ENCODE results near the gene CDH24. TPM values are rescaled to one million over a fixed set of nuclear protein-coding genes. Genes with fewer than 3 reads are reported as not detected.

Gene CDH24
- total and polyA plus RNA-seq, 9 of the 15 experiments (the other 6 are each of a cell fraction or from before 2014, with no cell fraction given), result 0.04 to 16.2 (median 4.9) TPM

DNA sequence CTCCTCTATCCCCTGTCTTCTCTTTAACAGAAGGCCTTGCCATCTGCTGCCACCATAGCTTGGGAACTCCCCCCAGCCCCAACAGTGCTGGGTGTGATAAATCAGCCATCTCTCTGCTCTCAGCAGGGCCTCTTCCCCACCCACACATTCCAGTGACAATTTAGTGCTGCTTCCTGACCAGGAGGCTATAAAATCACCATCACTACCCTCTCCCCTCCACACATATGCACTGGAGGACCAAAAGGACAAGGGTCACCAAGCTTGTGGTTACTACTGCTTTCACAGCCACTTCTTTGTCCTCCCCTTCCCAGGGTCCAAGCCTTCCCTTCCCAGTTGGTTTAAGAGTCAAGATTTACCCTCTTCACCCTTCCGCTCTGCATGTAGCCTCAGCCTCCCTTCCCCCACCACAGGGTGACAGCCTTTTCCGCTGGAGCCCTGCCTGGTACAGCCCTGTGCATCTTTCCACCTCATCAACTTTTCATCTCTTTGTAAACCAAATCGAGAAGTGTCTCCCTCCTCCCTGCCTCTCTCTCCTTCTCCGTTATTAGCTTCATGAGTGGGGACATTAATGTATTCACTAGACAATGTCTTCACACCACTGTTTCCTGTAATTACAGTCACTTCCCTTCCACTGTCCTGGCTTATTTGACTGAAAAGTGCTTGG, 32.0 kb downstream of the CDH24 start (continued):
- TF ChIP-seq TBP (optimal IDR thresholded peaks at IDR 0.05; ENCODE audit: low read depth, low read length) (no peak), POLR2AphosphoS2 (IDR thresholded peaks at IDR 0.05; ENCODE audit: low read length) (peak; percentile 79; the same call in 1 of the 2 replicates), KDM1A (IDR thresholded peaks at IDR 0.05) (peak; percentile 44 to 45; a peak in 2 of 4 replicates), PHF21A (IDR thresholded peaks at IDR 0.05; ENCODE audit: borderline replicate concordance, low read depth) (no peak), POLR2A (conservative IDR thresholded peaks at IDR 0.05) (peak; percentile 68), SUPT5H (IDR thresholded peaks at IDR 0.05) (peak; percentile 50), POLR2H (tag; IDR thresholded peaks at IDR 0.05; ENCODE audit: low read depth) (no peak), ZNF184 (CRISPR knock-in tag; IDR thresholded peaks at IDR 0.05) (no peak), EGR1 (conservative IDR thresholded peaks at IDR 0.05) (peak; percentile 91)
- TF ChIP-seq, protein P1, sequence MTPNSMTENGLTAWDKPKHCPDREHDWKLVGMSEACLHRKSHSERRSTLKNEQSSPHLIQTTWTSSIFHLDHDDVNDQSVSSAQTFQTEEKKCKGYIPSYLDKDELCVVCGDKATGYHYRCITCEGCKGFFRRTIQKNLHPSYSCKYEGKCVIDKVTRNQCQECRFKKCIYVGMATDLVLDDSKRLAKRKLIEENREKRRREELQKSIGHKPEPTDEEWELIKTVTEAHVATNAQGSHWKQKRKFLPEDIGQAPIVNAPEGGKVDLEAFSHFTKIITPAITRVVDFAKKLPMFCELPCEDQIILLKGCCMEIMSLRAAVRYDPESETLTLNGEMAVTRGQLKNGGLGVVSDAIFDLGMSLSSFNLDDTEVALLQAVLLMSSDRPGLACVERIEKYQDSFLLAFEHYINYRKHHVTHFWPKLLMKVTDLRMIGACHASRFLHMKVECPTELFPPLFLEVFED (CRISPR knock-in tag; conservative IDR thresholded peaks at IDR 0.05), result 0 out of 2 replicates have a peak, but pooled peaks have one; percentile 33
- TF ChIP-seq, protein P2, sequence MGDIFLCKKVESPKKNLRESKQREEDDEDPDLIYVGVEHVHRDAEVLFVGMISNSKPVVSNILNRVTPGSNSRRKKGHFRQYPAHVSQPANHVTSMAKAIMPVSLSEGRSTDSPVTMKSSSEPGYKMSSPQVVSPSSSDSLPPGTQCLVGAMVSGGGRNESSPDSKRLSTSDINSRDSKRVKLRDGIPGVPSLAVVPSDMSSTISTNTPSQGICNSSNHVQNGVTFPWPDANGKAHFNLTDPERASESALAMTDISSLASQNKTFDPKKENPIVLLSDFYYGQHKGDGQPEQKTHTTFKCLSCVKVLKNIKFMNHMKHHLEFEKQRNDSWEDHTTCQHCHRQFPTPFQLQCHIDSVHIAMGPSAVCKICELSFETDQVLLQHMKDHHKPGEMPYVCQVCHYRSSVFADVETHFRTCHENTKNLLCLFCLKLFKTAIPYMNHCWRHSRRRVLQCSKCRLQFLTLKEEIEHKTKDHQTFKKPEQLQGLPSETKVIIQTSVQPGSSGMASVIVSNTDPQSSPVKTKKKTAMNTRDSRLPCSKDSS (IDR thresholded peaks at IDR 0.05; ENCODE audit: low read depth, partially characterized antibody), result no peak
